Fibroblast of the aortic adventitia (primary cell): ENCODE measurements around the gene FBXL17. TPM values are rescaled to one million over a fixed set of nuclear protein-coding genes. Genes with fewer than 3 reads are reported as not detected.

Experiments used
- DNase-seq: peaks from one replicate; pipeline ENCODE4 v3.0.0-alpha.2; 2010; ENCODE audit warnings: low read depth
- H3K4me3 ChIP-seq: 2 replicates; pipeline ENCODE4 v1.5.1; 2011; ENCODE audit warnings: low read depth, mild to moderate bottlenecking, control low read depth, low read length, moderate library complexity
- total RNA-seq: library from RNA; depleted of rRNA; stranded (reverse); fragments of >200 nt; gene quantifications from 2 replicates; pipeline ENCODE4 v1.2.3, GENCODE V29; 2012; ENCODE audit warnings: low replicate concordance
- TF ChIP-seq, protein P1 (sequence below): IDR thresholded peaks from 2 replicates; pipeline ENCODE4 v1.5.1; 2011; ENCODE audit warnings: mild to moderate bottlenecking, low read length, control low read depth, inconsistent platforms; ENCODE audit not compliant: insufficient read depth

FBXL17 gene
- total RNA-seq, 1 donor = 19.7 TPM

DNA sequence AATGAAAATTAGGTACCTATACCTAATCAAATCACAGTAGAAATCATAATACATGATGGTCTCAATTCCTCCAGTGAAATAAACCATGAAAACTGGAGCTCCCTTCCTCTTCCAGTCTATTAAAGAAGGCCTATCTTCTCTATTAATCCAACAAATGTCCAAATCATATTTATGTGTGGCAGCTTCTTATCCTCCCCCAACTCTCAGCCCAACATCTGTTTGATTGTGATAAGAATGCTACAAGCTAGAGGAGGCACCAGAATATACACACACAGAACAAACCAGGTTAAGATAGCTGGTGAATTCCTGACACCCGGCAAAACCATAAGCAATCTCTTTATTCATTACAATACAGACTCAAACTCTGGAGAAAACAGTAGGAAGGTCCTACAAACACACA lies 110.8 kb downstream of the FBXL17 start:
- no peak for DNase-seq
- TF ChIP-seq, protein P1, sequence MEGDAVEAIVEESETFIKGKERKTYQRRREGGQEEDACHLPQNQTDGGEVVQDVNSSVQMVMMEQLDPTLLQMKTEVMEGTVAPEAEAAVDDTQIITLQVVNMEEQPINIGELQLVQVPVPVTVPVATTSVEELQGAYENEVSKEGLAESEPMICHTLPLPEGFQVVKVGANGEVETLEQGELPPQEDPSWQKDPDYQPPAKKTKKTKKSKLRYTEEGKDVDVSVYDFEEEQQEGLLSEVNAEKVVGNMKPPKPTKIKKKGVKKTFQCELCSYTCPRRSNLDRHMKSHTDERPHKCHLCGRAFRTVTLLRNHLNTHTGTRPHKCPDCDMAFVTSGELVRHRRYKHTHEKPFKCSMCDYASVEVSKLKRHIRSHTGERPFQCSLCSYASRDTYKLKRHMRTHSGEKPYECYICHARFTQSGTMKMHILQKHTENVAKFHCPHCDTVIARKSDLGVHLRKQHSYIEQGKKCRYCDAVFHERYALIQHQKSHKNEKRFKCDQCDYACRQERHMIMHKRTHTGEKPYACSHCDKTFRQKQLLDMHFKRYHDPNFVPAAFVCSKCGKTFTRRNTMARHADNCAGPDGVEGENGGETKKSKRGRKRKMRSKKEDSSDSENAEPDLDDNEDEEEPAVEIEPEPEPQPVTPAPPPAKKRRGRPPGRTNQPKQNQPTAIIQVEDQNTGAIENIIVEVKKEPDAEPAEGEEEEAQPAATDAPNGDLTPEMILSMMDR = no peak

DNA sequence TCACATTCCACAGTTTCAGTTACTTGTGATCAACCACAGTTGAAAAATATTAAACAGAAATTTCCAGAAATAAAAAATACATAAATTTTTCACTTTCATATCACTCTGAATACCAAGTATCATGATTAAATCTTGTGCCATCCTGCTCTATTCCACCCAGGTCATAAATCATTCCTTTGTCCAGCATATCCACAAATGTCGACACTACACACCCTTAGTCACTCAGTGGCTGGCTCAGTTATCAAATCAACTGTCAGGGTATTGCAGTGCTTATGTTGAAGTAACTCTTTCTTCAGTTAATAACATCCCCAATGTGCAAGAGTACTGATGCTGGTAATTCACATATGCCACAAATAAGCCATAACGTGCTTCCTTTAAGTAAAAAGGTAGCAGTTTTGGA lies 115.7 kb downstream of the FBXL17 start:
- peak; percentile 16 for DNase-seq
- TF ChIP-seq, protein P1 = no peak
- no peak overlapping the region for H3K4me3 ChIP-seq

More for the DNA sequence above, 110.8 kb downstream of the FBXL17 start:
- no peak overlapping the region for H3K4me3 ChIP-seq

DNA sequence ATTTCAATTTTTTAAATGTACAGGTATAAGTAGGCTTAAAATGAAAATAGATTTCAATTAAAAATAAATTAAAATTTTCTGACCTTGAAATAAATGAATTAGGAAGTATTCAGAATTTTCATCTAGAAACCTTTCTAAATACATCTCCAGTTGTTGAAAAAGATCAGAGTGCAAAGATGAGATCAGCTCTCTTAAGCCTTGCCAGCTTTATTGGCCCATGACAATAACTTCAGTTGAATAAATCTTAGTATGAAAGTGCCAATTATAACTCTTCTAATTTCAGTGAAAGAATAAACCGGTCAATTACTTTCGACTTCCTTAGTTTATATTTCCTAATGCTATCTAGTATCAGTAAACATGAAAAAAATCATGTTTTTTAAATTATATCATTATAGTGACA lies 117.4 kb downstream of the FBXL17 start:
- no peak overlapping the region for H3K4me3 ChIP-seq
- TF ChIP-seq, protein P1 = no peak
- DNase-seq = no peak

DNA sequence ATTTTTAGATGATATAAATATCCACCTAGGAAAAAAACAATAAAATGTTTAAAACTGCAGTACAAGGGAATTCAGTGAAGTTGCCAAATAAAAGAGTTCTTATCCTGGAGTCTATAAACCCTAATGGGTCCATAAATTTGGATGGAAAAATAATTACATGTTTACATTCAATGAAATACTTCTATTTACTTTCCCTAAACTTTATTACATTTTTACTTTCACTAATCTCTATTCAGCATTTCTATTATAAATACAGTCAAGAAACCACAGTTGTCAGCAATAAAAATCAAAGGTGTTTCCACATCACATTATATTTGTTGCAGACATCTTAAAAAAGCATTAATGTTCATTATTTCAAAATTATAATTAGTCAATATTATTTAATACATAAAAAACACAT lies 118.6 kb downstream of the FBXL17 start:
- no peak overlapping the region for H3K4me3 ChIP-seq
- TF ChIP-seq, protein P1 = no peak
- DNase-seq = no peak

DNA sequence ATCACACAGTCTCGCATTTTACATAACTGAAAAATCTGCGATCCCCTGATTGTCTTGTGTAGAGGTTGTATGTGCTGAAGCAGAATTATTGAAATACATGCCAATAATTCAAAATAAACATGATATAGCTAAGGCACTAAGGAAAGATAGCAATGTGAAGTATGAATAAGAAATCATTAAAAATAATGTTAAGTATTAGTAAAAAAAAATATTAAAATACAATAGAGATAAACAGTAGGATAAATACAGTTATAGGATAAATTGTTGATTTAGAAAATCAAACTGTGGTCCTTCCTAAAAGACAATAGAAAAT lies 121.1 kb downstream of the FBXL17 start:
- TF ChIP-seq, protein P1 = no peak
- no peak overlapping the region for H3K4me3 ChIP-seq
- DNase-seq = no peak

DNA sequence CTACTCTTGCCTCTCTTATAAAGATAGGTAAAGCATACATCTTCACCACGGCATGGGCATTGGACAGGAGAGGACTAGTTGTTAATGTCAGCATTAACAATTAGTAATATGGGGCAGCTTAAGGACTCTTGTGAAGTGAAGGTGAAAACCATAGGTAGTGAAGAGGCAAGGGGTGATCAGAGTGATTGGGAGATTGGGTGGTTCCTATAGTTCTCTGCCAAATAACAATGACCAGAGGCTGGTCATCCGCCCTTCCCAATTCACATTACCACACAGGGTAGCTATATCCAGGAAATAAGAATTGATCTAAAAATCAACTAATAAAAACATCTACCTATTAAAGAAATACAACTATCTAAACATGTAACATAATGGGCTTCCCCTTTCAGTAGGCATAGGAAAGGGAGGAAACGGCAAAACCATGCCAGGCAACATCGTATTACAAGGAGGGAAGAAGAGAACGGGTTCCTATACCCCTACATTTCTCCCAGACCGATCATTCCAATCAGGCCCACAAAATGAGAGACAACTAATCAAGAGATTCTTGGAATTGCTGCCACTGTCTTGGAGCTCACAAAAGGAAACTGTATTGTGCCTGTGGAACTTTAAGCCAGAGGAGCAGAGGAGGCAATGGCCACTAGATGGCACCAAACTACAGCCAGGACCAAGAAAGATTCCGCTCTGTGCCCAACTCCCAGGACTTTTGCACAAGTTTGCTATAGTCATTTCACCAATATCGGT lies 121.6 kb downstream of the FBXL17 start:
- TF ChIP-seq, protein P1 = peak; percentile 98
- DNase-seq = peak; percentile 90
- H3K4me3 ChIP-seq = peak overlapping the region; percentile 5

DNA sequence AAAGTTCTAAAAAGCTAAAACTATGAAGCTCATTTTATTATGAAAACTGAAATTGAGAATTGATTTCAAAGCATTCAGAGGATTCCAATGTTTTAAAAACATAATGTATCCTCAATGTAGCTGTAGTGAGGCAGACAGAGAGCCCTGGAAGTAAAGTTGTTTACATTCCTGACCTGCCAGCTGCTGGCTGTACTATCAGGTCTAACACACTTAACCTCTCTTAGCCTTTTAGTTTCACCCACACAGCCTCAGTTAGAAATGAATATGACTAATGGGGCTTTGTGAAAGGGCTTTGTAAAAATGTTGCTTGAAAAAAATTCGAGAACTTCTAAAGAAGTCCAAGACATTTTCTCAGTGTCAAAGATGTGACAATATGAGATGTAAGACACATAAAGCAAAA lies 122.6 kb downstream of the FBXL17 start:
- TF ChIP-seq, protein P1 = no peak
- no peak overlapping the region for H3K4me3 ChIP-seq
- DNase-seq = peak; percentile 45
